Mesothelial cell of epicardium (in vitro differentiated cells): ENCODE data around the gene AGO4. TPM values are rescaled to one million over a fixed set of nuclear protein-coding genes. Genes with fewer than 3 reads are reported as not detected.
"Not testable (repeated sequence)": the region's sequence is repeated elsewhere in the genome, so short reads cannot be mapped to it uniquely, and the experiment has no call there.

Experiments
- DNase-seq, 2 experiments: peaks; one replicate each; pipeline ENCODE4 v3.0.0; 2021; ENCODE audit warnings: low spot score in 2 of 2; ENCODE audit not compliant: unreplicated experiment in 2 of 2
- H3K27ac Mint-ChIP-seq: 2 replicates; pipeline ENCODE4 v1.8.0; 2021; ENCODE audit warnings: mixed read lengths
- H3K27me3 Mint-ChIP-seq: 2 replicates; pipeline ENCODE4 v1.8.0; 2021; ENCODE audit warnings: low read depth, mixed read lengths
- H3K36me3 Mint-ChIP-seq: 2 replicates; pipeline ENCODE4 v1.8.0; 2021; ENCODE audit warnings: mixed read lengths
- H3K4me1 Mint-ChIP-seq: 2 replicates; pipeline ENCODE4 v1.8.0; 2021; ENCODE audit warnings: mixed read lengths
- H3K4me3 Mint-ChIP-seq: 2 replicates; pipeline ENCODE4 v1.8.0; 2021; ENCODE audit warnings: mild to moderate bottlenecking, moderate library complexity, mixed read lengths
- H3K9me3 Mint-ChIP-seq: 2 replicates; pipeline ENCODE4 v1.8.0; 2021; ENCODE audit warnings: mixed read lengths
- CTCF ChIP-seq: fragments of 200-600 bp; sonication (generic); IDR thresholded peaks from one replicate; pipeline ENCODE4 v1.5.0; 2021; ENCODE audit warnings: antibody characterized with exemption; ENCODE audit not compliant: unreplicated experiment
- total RNA-seq: library from RNA; stranded (reverse); gene quantifications from 3 replicates; pipeline ENCODE4 v1.2.1, GENCODE V29; 2021

AGO4 gene
- total RNA-seq, 1 donor from 2014 or later, result 26.5 TPM

DNA sequence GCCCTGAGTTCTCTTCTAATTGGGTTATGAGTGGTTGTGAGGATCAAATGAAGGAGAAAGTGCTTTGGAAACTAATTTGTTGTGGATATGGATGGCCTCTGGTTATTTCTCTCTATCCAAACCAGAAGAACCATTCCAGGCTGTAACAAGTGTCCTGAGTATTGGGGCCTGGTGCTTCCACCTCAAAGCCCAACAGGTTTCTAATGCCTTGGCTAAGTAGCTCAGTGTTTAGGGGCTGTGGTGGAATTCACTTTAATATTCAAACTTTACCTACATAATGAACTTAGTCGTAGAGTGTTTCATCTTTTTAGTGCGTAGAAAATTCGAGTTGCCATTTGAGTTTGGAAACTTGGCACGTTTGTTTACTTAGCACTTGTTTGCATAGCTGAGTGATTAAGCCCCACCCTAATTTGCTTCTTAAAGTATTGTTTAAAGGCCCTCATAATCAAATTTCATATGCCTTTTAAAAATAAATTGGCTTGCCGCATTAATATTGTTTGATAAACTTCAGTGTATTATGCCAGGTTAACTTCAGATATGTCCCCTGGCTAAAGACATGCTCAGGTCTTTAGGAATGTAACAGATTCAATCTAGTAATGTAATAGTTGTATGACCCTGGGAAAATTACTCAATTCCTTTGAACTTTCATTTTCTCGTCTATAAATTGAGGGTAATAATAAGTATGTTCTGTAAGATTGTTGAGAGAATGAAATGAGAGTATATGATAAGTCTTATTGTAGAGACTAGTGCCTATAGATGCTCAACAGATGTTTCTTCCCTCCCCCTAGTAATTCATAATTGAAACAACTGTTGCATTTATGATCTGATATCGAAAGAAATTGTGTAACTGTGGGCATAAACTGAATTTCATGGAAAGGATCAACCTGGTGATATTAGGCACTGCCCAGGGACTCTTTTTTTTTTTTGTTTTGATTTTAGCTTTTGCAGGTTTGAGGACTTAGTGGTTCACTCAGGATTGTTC lies 1.6 kb downstream of the AGO4 start:
- DNase-seq, result no peak
- peak overlapping the region; percentile 79 for H3K27ac Mint-ChIP-seq
- no peak for TF ChIP-seq CTCF
- no peaks in the 10 kb centered on the region for H3K9me3 Mint-ChIP-seq
- H3K36me3 Mint-ChIP-seq, result peaks cover 2% of the 10 kb centered on the region
- peaks cover 21% of the 10 kb centered on the region for H3K4me1 Mint-ChIP-seq
- no peaks in the 10 kb centered on the region for H3K27me3 Mint-ChIP-seq
- peak overlapping the region; percentile 86 for H3K4me3 Mint-ChIP-seq

DNA sequence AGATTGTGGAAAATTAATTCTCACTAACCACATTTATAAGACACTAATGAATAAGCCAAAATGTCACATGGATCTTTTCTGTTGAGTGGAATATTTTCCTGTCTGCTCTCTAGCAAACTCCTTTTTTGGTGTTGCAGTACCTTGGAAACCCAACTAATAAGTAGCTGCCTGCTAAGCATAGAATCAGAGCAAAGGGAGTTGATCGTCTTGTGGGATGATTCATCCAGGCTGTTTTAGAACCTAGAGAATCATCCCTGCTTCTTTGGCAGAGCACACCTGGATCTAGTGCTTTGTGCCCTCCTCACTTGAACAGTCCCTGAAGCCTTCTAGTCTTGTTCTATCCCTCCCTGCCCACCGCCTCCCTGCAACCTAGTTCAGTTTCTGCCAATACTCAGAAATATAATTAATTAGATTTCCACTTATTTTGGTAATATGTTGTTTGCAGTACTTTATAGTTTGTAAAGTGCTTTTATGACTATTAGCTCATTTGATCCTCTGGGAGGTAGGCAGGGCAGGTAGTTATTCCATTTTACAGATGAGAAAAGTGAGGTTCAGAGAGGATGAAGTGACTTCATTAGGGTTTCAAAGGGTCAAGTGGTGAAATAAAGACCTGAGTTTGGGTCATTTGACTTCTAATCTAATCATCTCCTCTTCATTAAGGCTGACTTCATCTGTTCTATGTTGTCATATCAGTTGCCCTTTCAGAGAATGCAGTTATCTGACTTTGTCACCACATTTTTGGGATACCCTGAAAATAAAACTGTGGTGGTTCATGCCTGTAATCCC lies 2.5 kb downstream of the AGO4 start:
- Mint-ChIP-seq H3K27me3 (no peaks in the 10 kb centered on the region), H3K36me3 (peaks cover 2% of the 10 kb centered on the region), H3K9me3 (no peaks in the 10 kb centered on the region), H3K4me3 (peak overlapping the region; percentile 86), H3K27ac (peak overlapping the region; percentile 23), H3K4me1 (peaks cover 21% of the 10 kb centered on the region)
- no peak for DNase-seq
- no peak for TF ChIP-seq CTCF

DNA sequence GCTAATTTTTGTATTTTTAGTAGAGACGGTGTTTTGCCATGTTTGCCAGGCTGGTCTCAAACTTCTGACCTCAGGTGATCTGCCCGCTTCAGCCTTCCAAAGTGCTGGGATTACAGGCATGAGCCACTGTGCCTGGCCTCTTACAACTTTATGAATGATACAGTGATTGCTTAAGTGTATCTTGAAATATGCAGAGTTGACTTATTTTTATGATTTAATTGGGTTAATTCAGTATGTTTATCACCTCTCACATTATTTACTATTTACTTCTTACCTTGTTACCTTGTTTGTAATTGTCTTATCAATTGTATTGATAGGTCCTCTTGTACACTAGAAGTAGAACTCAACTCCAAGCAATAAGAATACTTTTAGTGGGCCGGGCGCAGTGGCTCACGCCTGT lies 4.9 kb downstream of the AGO4 start:
- not testable (repeated sequence) for H3K27ac Mint-ChIP-seq, H3K27me3 Mint-ChIP-seq, H3K4me3 Mint-ChIP-seq, DNase-seq, H3K9me3 Mint-ChIP-seq, H3K36me3 Mint-ChIP-seq
- H3K4me1 Mint-ChIP-seq, result peaks cover 18% of the 10 kb centered on the region

DNA sequence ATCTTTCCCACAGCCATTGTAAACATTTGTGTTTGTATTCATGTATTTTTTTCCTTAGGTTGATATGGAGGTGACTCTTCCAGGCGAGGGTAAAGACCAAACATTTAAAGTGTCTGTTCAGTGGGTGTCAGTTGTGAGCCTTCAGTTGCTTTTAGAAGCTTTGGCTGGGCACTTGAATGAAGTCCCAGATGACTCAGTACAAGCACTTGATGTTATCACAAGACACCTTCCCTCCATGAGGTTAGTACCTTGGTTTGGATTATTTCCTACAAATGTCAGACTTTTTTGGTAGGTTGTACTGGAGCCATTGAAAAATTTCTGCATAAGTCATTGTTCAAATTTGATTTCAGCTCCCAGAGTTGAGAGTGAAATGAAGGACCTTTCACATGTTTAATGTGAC lies 17.4 kb downstream of the AGO4 start:
- Mint-ChIP-seq H3K4me3 (no peak overlapping the region), H3K36me3 (peaks cover 20% of the 10 kb centered on the region), H3K4me1 (no peaks in the 10 kb centered on the region), H3K9me3 (no peaks in the 10 kb centered on the region), H3K27me3 (no peaks in the 10 kb centered on the region), H3K27ac (no peak overlapping the region)
- no peak for DNase-seq
- no peak for TF ChIP-seq CTCF

- H3K27ac Mint-ChIP-seq, result no peak overlapping the region
- H3K36me3 Mint-ChIP-seq, result peaks cover 30% of the 10 kb centered on the region
- H3K27me3 Mint-ChIP-seq, result no peaks in the 10 kb centered on the region
Observed at GRCh38 chr1:35832276-35832905, 24.6 kb downstream of the AGO4 start.

More at GRCh38 chr1:35832276-35832905, 24.6 kb downstream of the AGO4 start:
- DNase-seq, result no peak
- no peak overlapping the region for H3K4me3 Mint-ChIP-seq
- H3K4me1 Mint-ChIP-seq, result peaks cover 13% of the 10 kb centered on the region
- H3K9me3 Mint-ChIP-seq, result peaks cover 3% of the 10 kb centered on the region
- TF ChIP-seq CTCF, result no peak
